Measurements from ENCODE around the gene ANKRD23.
"Not testable (repeated sequence)": the region's sequence is repeated elsewhere in the genome, so short reads cannot be mapped to it uniquely, and the experiment has no call there.

ANKRD23 gene

GRCh38 chr2:96800061-96801004 is 43.5 kb downstream of the ANKRD23 start:
- TF ChIP-seq CTCF (conservative IDR thresholded peaks at IDR 0.05; ENCODE audit: low read depth, low read length), result no peak

GRCh38 chr2:96799623-96799935 is 44.2 kb downstream of the ANKRD23 start:
- H3K4me3 ChIP-seq (ENCODE audit: low read depth, low read length), result no peak overlapping the region
- no peak for TF ChIP-seq CTCF (conservative IDR thresholded peaks at IDR 0.05; ENCODE audit: low read depth, low read length)
- no peak for DNase-seq (ENCODE audit: low read depth)

More at GRCh38 chr2:96800061-96801004, 43.5 kb downstream of the ANKRD23 start:
- no peak overlapping the region for H3K4me3 ChIP-seq (ENCODE audit: low read depth, low read length)
- DNase-seq (ENCODE audit: low read depth), result no peak

- no peak overlapping the region for H3K4me3 ChIP-seq (ENCODE audit: low read depth, low read length)
- no peak for TF ChIP-seq CTCF (conservative IDR thresholded peaks at IDR 0.05; ENCODE audit: low read depth, low read length)
- no peak for DNase-seq (ENCODE audit: low read depth)
Observed at GRCh38 chr2:96798733-96799622, 44.8 kb downstream of the ANKRD23 start.

- no peak overlapping the region for H3K4me3 ChIP-seq (ENCODE audit: low read depth, low read length)
- no peak for TF ChIP-seq CTCF (conservative IDR thresholded peaks at IDR 0.05; ENCODE audit: low read depth, low read length)
- DNase-seq (ENCODE audit: low read depth), result no peak
Observed at GRCh38 chr2:96797066-96797625, 46.7 kb downstream of the ANKRD23 start.

GRCh38 chr2:96796497-96796896 is 47.3 kb downstream of the ANKRD23 start:
- not testable (repeated sequence) for H3K4me3 ChIP-seq (ENCODE audit: low read depth, low read length); DNase-seq (ENCODE audit: low read depth)

GRCh38 chr2:96795076-96795475 is 48.7 kb downstream of the ANKRD23 start:
- DNase-seq (ENCODE audit: low read depth), result no peak
- TF ChIP-seq CTCF (conservative IDR thresholded peaks at IDR 0.05; ENCODE audit: low read depth, low read length), result no peak
- H3K4me3 ChIP-seq (ENCODE audit: low read depth, low read length), result no peak overlapping the region
